ENCODE results near the gene SUN2. TPM values are rescaled to one million over a fixed set of nuclear protein-coding genes. Genes with fewer than 3 reads are reported as not detected.

SUN2 gene
- total and polyA plus RNA-seq, 9 of the 15 experiments (the other 6 are each of a cell fraction or from before 2014, with no cell fraction given) = 0.11 to 42.6 (median 16.7) TPM

DNA sequence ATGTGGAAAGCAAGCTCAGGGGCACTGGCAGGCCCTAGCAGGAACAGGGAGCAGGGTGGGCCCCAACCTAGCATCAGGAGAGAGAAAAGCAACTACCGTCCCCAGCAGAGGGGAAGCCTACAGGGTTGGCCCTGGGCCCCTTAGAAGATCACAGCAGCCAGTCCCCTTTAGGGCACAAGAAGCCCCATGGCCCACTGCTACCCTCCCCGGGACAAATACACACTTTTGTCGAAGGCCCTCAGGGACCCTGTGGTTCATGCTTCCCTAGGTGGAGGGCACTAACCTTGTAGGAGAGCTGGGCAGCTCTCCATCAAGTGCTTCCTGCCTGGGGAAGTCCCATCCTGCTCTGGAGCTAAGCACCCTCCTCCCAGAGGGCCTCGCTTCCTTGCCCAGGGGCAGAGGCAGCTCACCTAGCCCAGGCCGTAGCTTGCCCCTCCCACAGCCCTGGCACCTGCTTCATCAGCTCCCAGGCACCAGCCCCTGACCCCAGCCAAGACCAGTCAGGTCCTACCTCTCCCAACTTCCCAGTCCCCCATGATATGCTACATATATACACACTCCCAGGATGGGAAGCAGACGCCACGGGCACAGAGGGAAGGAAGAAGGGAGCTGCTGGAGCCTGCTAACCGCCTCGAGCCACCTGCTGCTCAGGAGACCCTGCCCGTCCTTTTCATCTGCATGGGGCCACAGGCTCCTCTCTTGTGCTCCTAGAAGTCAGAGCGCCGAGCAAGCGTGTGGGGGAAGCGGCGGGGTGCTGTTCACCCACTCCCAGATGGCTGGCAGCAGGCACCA is 20.1 kb downstream of the SUN2 start:
- Histone ChIP-seq H3K4me2 (ENCODE audit: insufficient read depth, low read length) (no peak overlapping the region), H3K4me3 (no peak overlapping the region), H3K9me1 (ENCODE audit: control insufficient read depth, insufficient read depth, low read length) (no peaks in the 10 kb centered on the region), H3K27me3 (ENCODE audit: control insufficient read depth in 2 of 2, insufficient read depth in 2 of 2, low read length in 2 of 2) (no peaks in the 10 kb centered on the region), H3K27ac (ENCODE audit: extremely low read depth, low read depth, low read length) (no peak overlapping the region), H4K20me1 (replicated peaks; ENCODE audit: control insufficient read depth, insufficient read depth, low read length) (no peaks in the 10 kb centered on the region; the same call in 1 of the 2 replicates), H3K4me1 (replicated peaks in 1 of 2; ENCODE audit: control insufficient read depth in 2 of 2, insufficient read depth in 2 of 2, low read length in 2 of 2) (peaks cover 0 to 13% of the 10 kb centered on the region in 2 experiments; a peak in 2 of 5 replicates), H3K9me3 (replicated peaks; ENCODE audit: control insufficient read depth, insufficient read depth, low read depth, low read length) (no peaks in the 10 kb centered on the region), H3K9ac (ENCODE audit: insufficient read depth in 1 of 2, low read depth in 2 of 2, low read length in 2 of 2) (no peak overlapping the region), H3K79me2 (ENCODE audit: control insufficient read depth, insufficient read depth, low read length) (no peaks in the 10 kb centered on the region), H2AFZ (ENCODE audit: low read depth, low read length) (no peak overlapping the region), H3K36me3 (ENCODE audit: control insufficient read depth, insufficient read depth, low read length) (peaks cover 92% of the 10 kb centered on the region; the same call in 2 of the 3 replicates)
- CTCF ChIA-PET (ENCODE audit: low intra/inter-chr PET ratio) = no interaction called here
- FAIRE-seq (no peak), DNase-seq (ENCODE audit: extremely low read depth in 1 of 4, low spot score in 3 of 4) (no peak), ATAC-seq (no peak)
- in situ Hi-C loops (cut with MboI) (no loop called here), intact Hi-C loops (cut with micrococcal nuclease) (no loop called here)
- no TSS peak for BruUV-seq (replicated peaks)
- TF ChIP-seq RBFOX2 (IDR thresholded peaks at IDR 0.05; ENCODE audit: low read depth, low read length) (peak; percentile 43; the same call in 1 of the 2 replicates), POLR2A (conservative IDR thresholded peaks at IDR 0.05) (peak; percentile 62), POLR2G (IDR thresholded peaks at IDR 0.05; ENCODE audit: low read depth, low read length) (peak; percentile 79), EP300 (IDR thresholded peaks at IDR 0.05; ENCODE audit: low read length) (no peak), ZC3H11A (IDR thresholded peaks at IDR 0.05; ENCODE audit: low read depth, low read length) (no peak), MYNN (IDR thresholded peaks at IDR 0.05) (0 out of 2 replicates have a peak, but pooled peaks have one; percentile 28), MYNN (CRISPR knock-in tag; IDR thresholded peaks at IDR 0.05) (no peak), HCFC1 (IDR thresholded peaks at IDR 0.05; ENCODE audit: low read depth, low read length) (no peak), SUPT5H (IDR thresholded peaks at IDR 0.05) (peak; percentile 40; the same call in 1 of the 2 replicates), RBM22 (IDR thresholded peaks at IDR 0.05; ENCODE audit: low read depth, low read length, poor library complexity, severe bottlenecking) (peak; percentile 52), UBTF (IDR thresholded peaks at IDR 0.05; ENCODE audit: borderline replicate concordance in 1 of 2, low read depth in 2 of 2, low read length in 2 of 2) (no peak), POLR2AphosphoS2 (IDR thresholded peaks at IDR 0.05; ENCODE audit: low read length) (peak; percentile 74; the same call in 1 of the 2 replicates), POLR2B (IDR thresholded peaks at IDR 0.05; ENCODE audit: low read depth, partially characterized antibody) (peak; percentile 36), ASH1L (IDR thresholded peaks at IDR 0.05; ENCODE audit: borderline replicate concordance, low read depth, partially characterized antibody) (no peak)
- POLR2A ChIA-PET = interaction anchor here (0.7 to 1.9 kb wide), 6 partner anchors 11 to 31 kb away, joined by 3 to 6 read pairs (median 5); no protein-coding TSS in a partner anchor
- WGBS (ENCODE audit: insufficient coverage, low coverage, missing lambda C conversion rate) = 79% methylated on average over 10 of the region's 15 CpGs
